ENCODE results near the gene TEX35. TPM values are rescaled to one million over a fixed set of nuclear protein-coding genes. Genes with fewer than 3 reads are reported as not detected.

Gene TEX35
- total RNA-seq, 1 experiment from 2014 or later: not detected

- no peak for TF ChIP-seq REST (IDR thresholded peaks at IDR 0.05; ENCODE audit: low read depth)
Measured at GRCh38 chr1:178501705-178502329, 11.1 kb upstream of the TEX35 start (continued).

GRCh38 chr1:178502330-178502714, 10.6 kb upstream of the TEX35 start:
- H3K4me3 ChIP-seq (replicated peaks in 1 of 2; ENCODE audit: low read depth in 1 of 2, low read length in 2 of 2): no peak overlapping the region
- DNase-seq (ENCODE audit: low read depth, low spot score) (no peak), ATAC-seq (no peak)
- ChIA-PET CTCF (interaction anchor here (0.6 to 3.7 kb wide), 16 partner anchors 9 to 500 kb away, joined by 3 to 38 read pairs (median 4); partner anchors contain the start of gene TEX35), RAD21 (ENCODE audit: low non-redundant PET in 1 of 2, low total read pairs in 2 of 2, uncharacterized antibody in 2 of 2, unreplicated experiment in 2 of 2) (no interaction called here), POLR2A (no interaction called here)
- H3K4me1 ChIP-seq (ENCODE audit: control insufficient read depth in 1 of 2, insufficient read depth in 2 of 2, low read length in 2 of 2): peaks cover 0 to 7% of the 10 kb centered on the region in 2 experiments; a peak in 1 of 4 replicates
- H3K9ac ChIP-seq (ENCODE audit: low read length): no peak overlapping the region
- TF ChIP-seq POLR2A (IDR thresholded peaks at IDR 0.05; ENCODE audit: borderline replicate concordance, extremely low read depth, insufficient read depth, insufficient read length): no peak
- no peak for TF ChIP-seq EZH2 (IDR thresholded peaks at IDR 0.05)
- no peak for TF ChIP-seq RAD21 (IDR thresholded peaks at IDR 0.05; ENCODE audit: low read depth)
- no peak for TF ChIP-seq CBX3 (IDR thresholded peaks at IDR 0.05; ENCODE audit: low read depth)
- no peak for TF ChIP-seq TCF7L2 (IDR thresholded peaks at IDR 0.05; ENCODE audit: borderline replicate concordance, extremely low read depth, insufficient read depth, insufficient read length)
- no peak for TF ChIP-seq ELF1 (IDR thresholded peaks at IDR 0.05; ENCODE audit: borderline replicate concordance, low read depth)
- TF ChIP-seq CEBPB (IDR thresholded peaks at IDR 0.05; ENCODE audit: low read depth): no peak
- no peak for TF ChIP-seq REST (IDR thresholded peaks at IDR 0.05; ENCODE audit: low read depth)
- H3K27ac ChIP-seq (ENCODE audit: low read depth, low read length): no peak overlapping the region
- intact Hi-C loops (cut with micrococcal nuclease): no loop called here
- H3K79me2 ChIP-seq (ENCODE audit: insufficient read depth, low read length): no peaks in the 10 kb centered on the region
- H4K20me1 ChIP-seq (ENCODE audit: insufficient read depth): no peaks in the 10 kb centered on the region
- no TSS peak for BruUV-seq (replicated peaks)
- no peaks in the 10 kb centered on the region for H3K9me3 ChIP-seq (ENCODE audit: control insufficient read depth in 1 of 2, insufficient read depth in 1 of 2, low read depth in 1 of 2, low read length in 2 of 2)
- H3K9me2 ChIP-seq (ENCODE audit: insufficient read depth): no peaks in the 10 kb centered on the region
- H2AFZ ChIP-seq (ENCODE audit: low read depth, low read length, poor library complexity, severe bottlenecking): no peak overlapping the region
- no peaks in the 10 kb centered on the region for H3K27me3 ChIP-seq (ENCODE audit: insufficient read depth, low read length)
- no peak overlapping the region for H3K4me2 ChIP-seq (ENCODE audit: low read length)
- H3K36me3 ChIP-seq (ENCODE audit: control insufficient read depth in 1 of 2, insufficient read depth in 2 of 2, low read length in 2 of 2): no peaks in the 10 kb centered on the region
